Natural killer cell (primary cell): Measurements from ENCODE around the gene PRKN. TPM values are rescaled to one million over a fixed set of nuclear protein-coding genes. Genes with fewer than 3 reads are reported as not detected.

Source experiments
- ATAC-seq, 3 donors: fragments of 150-1000 bp in 2 of 3; fragments of 200-7000 bp in 1 of 3; cut with Tn5 transposase; 1 replicate in 1 of 3; 2 replicates in 2 of 3; pipeline ENCODE4 v1.10.0; 2021; ENCODE audit warnings: mild to moderate bottlenecking in 2 of 3, moderate library complexity in 2 of 3
- DNase-seq, 2 donors: peaks; one replicate each; pipeline versions ENCODE4 v3.0.0 to v3.0.0-alpha.2; 2013 to 2021; ENCODE audit warnings: mixed read lengths in 1 of 2
- H3K27ac ChIP-seq: one replicate; pipeline ENCODE4 v1.5.1; 2013; ENCODE audit warnings: mild to moderate bottlenecking, low read length
- H3K27me3 ChIP-seq: one replicate; pipeline ENCODE4 v1.6.1; 2013; ENCODE audit warnings: low read length; ENCODE audit not compliant: control insufficient read depth, insufficient read depth
- H3K36me3 ChIP-seq: one replicate; pipeline ENCODE4 v1.6.1; 2013; ENCODE audit warnings: low read length; ENCODE audit not compliant: control insufficient read depth, insufficient read depth
- H3K4me1 ChIP-seq: one replicate; pipeline ENCODE4 v1.6.1; 2013; ENCODE audit warnings: low read length; ENCODE audit not compliant: control insufficient read depth, insufficient read depth
- H3K4me3 ChIP-seq: one replicate; pipeline ENCODE4 v1.5.1; 2013; ENCODE audit warnings: low read length
- H3K9me3 ChIP-seq: one replicate; pipeline ENCODE4 v1.6.1; 2013; ENCODE audit warnings: low read length; ENCODE audit not compliant: control insufficient read depth, insufficient read depth
- H3K27ac Mint-ChIP-seq, 2 donors: one replicate each; pipeline ENCODE4 v1.8.0; 2022; ENCODE audit warnings: mild to moderate bottlenecking in 2 of 2, mixed read lengths in 2 of 2, moderate library complexity in 1 of 2
- H3K27me3 Mint-ChIP-seq, 2 donors: one replicate each; pipeline ENCODE4 v1.8.0; 2022; ENCODE audit warnings: low read depth in 2 of 2, mixed read lengths in 2 of 2
- H3K36me3 Mint-ChIP-seq: one replicate; pipeline ENCODE4 v1.8.0; 2022; ENCODE audit warnings: mixed read lengths
- H3K4me1 Mint-ChIP-seq, 2 donors: one replicate each; pipeline ENCODE4 v1.8.0; 2022; ENCODE audit warnings: mixed read lengths in 2 of 2
- H3K4me3 Mint-ChIP-seq: one replicate; pipeline ENCODE4 v1.8.0; 2022; ENCODE audit warnings: mild to moderate bottlenecking, moderate library complexity, mixed read lengths
- H3K9me3 Mint-ChIP-seq, 2 donors: one replicate each; pipeline ENCODE4 v1.8.0; 2022; ENCODE audit warnings: mixed read lengths in 2 of 2
- WGBS: methylation state at CpG from one replicate; pipeline ENCODE4 v1.1.7; 2013; ENCODE audit warnings: missing lambda C conversion rate; ENCODE audit not compliant: insufficient coverage; 5-methylcytosine and 5-hydroxymethylcytosine counted together
- intact Hi-C: fragments of 100-400 bp; cut with micrococcal nuclease; formaldehyde crosslinking; loops from one replicate; pipeline ENCODE4 v1.14.2; 2022
- total RNA-seq, 4 donors: library from RNA; stranded (reverse); fragments of 120-200 nt in 1 of 4; gene quantifications; one replicate each; pipeline versions ENCODE4 v1.2.3 to v1.2.4, GENCODE V29; 2013 to 2022
- TF ChIP-seq, protein P1 (sequence below): fragments of 200-600 bp; IDR thresholded peaks from one replicate; pipeline ENCODE4 v1.8.0; 2022; ENCODE audit warnings: antibody characterized with exemption

The PRKN gene
- total RNA-seq, 3 donors from 2014 or later (not counting 1 experiment from before 2014, with no cell fraction given): 1.4 to 1.9 (median 1.9) TPM

DNA sequence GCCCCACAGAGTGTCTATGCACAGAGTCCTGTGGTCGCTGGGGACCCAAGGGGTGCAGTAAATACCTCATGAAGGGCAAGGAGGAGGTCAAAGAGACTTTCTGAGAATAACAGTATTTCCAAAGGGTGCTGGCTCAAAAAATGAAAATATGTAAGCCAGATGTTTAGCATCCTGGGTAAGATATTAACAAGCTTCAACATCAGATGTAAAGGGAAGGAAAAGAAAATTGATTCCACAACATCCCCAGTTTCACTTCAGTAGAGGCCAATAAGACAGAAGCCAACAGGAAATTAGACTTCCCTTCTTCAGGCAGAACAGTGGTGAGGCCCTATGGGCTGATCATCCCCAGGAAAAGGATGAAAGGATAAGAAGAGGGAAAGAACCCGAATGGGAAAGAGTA lies 434.7 kb downstream of the PRKN start:
- ATAC-seq (no peak), DNase-seq (no peak)
- H3K36me3 Mint-ChIP-seq: no peaks in the 10 kb centered on the region
- H3K9me3 Mint-ChIP-seq: peaks cover 4 to 6% of the 10 kb centered on the region in 2 donors
- no peak overlapping the region for H3K4me3 Mint-ChIP-seq
- no peaks in the 10 kb centered on the region for H3K4me1 ChIP-seq
- no peak overlapping the region for H3K27ac ChIP-seq
- no peaks in the 10 kb centered on the region for H3K36me3 ChIP-seq
- no peaks in the 10 kb centered on the region for H3K9me3 ChIP-seq
- H3K4me3 ChIP-seq: no peak overlapping the region
- H3K27ac Mint-ChIP-seq: no peak overlapping the region
- H3K4me1 Mint-ChIP-seq: no peaks in the 10 kb centered on the region
- H3K27me3 Mint-ChIP-seq: no peaks in the 10 kb centered on the region
- no peaks in the 10 kb centered on the region for H3K27me3 ChIP-seq
- intact Hi-C loops: no loop called here
- 100% methylated on average over 1 of the region's 2 CpGs for WGBS
- TF ChIP-seq, protein P1, sequence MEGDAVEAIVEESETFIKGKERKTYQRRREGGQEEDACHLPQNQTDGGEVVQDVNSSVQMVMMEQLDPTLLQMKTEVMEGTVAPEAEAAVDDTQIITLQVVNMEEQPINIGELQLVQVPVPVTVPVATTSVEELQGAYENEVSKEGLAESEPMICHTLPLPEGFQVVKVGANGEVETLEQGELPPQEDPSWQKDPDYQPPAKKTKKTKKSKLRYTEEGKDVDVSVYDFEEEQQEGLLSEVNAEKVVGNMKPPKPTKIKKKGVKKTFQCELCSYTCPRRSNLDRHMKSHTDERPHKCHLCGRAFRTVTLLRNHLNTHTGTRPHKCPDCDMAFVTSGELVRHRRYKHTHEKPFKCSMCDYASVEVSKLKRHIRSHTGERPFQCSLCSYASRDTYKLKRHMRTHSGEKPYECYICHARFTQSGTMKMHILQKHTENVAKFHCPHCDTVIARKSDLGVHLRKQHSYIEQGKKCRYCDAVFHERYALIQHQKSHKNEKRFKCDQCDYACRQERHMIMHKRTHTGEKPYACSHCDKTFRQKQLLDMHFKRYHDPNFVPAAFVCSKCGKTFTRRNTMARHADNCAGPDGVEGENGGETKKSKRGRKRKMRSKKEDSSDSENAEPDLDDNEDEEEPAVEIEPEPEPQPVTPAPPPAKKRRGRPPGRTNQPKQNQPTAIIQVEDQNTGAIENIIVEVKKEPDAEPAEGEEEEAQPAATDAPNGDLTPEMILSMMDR: no peak

DNA sequence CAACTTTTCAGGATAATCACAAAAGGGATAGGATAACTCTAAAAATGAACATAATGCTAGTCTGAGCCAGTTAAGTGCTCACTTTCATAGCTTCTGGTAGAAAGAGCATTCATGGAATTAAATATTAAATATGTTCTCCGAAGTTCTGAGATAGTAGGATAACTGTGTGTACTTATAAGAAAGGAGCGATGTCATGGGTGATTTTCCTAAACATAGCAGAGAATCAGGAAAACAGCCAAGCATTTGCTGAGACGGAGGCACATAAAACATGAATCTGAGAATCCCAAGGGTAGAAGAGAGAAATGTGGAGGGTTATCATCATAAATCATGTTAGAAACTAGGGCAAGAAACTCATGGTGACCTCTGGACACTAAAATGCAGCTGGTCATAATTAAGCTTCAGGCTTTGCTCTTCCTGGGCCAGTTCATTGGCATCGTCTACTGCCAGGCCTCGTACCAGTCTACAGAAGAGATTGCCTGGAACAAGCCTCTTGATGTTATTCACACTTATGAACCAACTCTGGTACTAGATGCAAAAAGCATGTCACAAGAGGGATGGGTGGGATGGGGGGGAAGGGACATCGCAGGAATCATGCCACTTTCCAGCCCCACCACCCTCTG lies 436.6 kb downstream of the PRKN start:
- no peak overlapping the region for H3K27ac Mint-ChIP-seq
- intact Hi-C loops: no loop called here
- ATAC-seq: no peak
- no peak for DNase-seq
- H3K9me3 Mint-ChIP-seq: peaks cover 6 to 7% of the 10 kb centered on the region in 2 donors
- TF ChIP-seq, protein P1: no peak
- Histone ChIP-seq H3K9me3 (no peaks in the 10 kb centered on the region), H3K27ac (no peak overlapping the region), H3K4me1 (no peaks in the 10 kb centered on the region), H3K27me3 (no peaks in the 10 kb centered on the region), H3K4me3 (no peak overlapping the region), H3K36me3 (no peaks in the 10 kb centered on the region)
- H3K27me3 Mint-ChIP-seq: no peaks in the 10 kb centered on the region
- no peaks in the 10 kb centered on the region for H3K36me3 Mint-ChIP-seq
- 91% methylated on average over 5 of the region's 6 CpGs for WGBS
- H3K4me1 Mint-ChIP-seq: no peaks in the 10 kb centered on the region
- no peak overlapping the region for H3K4me3 Mint-ChIP-seq

DNA sequence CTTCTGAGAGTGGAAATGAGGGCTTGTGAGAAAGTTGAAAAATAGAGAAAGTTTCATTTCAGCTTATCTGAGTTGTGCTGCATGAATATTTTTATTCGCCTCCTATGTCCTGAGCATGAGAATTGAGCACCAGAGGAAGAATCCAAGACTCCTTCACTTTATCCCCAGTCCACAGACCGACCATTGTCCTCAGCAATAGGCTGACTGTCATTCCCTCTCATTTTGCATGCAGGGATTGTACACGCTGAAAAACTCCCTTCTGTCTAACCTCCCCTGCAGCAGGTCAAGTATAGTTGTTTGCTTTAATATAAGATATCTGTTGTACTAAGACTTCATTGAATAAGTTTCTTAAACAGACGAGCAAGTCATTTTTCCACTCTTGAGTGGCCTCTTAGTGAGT lies 437.6 kb downstream of the PRKN start:
- no peak overlapping the region for H3K27ac ChIP-seq
- Mint-ChIP-seq H3K27me3 (no peaks in the 10 kb centered on the region), H3K9me3 (peaks cover 9 to 12% of the 10 kb centered on the region in 2 donors), H3K36me3 (no peaks in the 10 kb centered on the region), H3K4me1 (no peaks in the 10 kb centered on the region), H3K27ac (no peak overlapping the region), H3K4me3 (no peak overlapping the region)
- ATAC-seq (no peak), DNase-seq (no peak)
- no peak overlapping the region for H3K4me3 ChIP-seq
- WGBS: 76% methylated on average over 2 of the region's 4 CpGs
- H3K4me1 ChIP-seq: no peaks in the 10 kb centered on the region
- H3K36me3 ChIP-seq: no peaks in the 10 kb centered on the region
- intact Hi-C loops: no loop called here
- TF ChIP-seq, protein P1: no peak
- no peaks in the 10 kb centered on the region for H3K27me3 ChIP-seq
- H3K9me3 ChIP-seq: no peaks in the 10 kb centered on the region

DNA sequence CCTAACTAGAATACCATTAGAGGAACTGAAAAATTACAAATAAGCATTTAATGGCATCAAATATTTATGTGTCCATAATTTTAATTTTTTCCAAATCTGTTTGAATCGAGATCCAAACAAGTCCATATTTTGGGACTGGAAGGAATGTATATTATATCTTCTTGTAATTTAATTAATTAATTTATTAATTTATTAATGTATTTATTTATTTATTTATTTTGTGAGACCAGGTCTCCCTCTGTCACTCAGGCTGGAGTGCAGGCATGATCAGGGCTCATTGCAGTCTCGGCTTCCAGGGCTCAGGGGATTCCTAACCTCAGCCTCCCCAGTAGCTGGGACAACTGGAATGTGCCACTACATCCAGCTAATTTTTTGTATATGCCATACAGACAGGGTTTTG lies 453.6 kb downstream of the PRKN start:
- TF ChIP-seq, protein P1: no peak
- DNase-seq: no peak
- Mint-ChIP-seq H3K36me3 (no peaks in the 10 kb centered on the region), H3K4me3 (no peak overlapping the region), H3K9me3 (peaks cover 10 to 11% of the 10 kb centered on the region in 2 donors), H3K4me1 (no peaks in the 10 kb centered on the region), H3K27me3 (no peaks in the 10 kb centered on the region), H3K27ac (no peak overlapping the region)
- intact Hi-C loops: no loop called here
- no peak for ATAC-seq
- Histone ChIP-seq H3K4me1 (no peaks in the 10 kb centered on the region), H3K27ac (no peak overlapping the region), H3K36me3 (no peaks in the 10 kb centered on the region), H3K9me3 (no peaks in the 10 kb centered on the region), H3K4me3 (no peak overlapping the region), H3K27me3 (no peaks in the 10 kb centered on the region)
- WGBS: 97% methylated on average over 1 of the region's 2 CpGs
